Neuronal stem cell (in vitro differentiated cells): ENCODE measurements around the gene SLC66A2.
A peak's percentile ranks its signal among the peaks of the same experiment; 100 is the strongest.

Experiments used
- DNase-seq: peaks from one replicate; pipeline ENCODE4 v3.0.0-alpha.2; 2013; ENCODE audit warnings: low spot score
- H2AFZ ChIP-seq: one replicate; pipeline ENCODE4 v1.6.1; 2013; ENCODE audit warnings: mild to moderate bottlenecking, low read length, inconsistent platforms
- H2AK5ac ChIP-seq: 2 replicates; pipeline ENCODE4 v1.6.1; 2013; ENCODE audit warnings: low read depth, mild to moderate bottlenecking, inconsistent platforms, low read length, moderate library complexity, mixed read lengths
- H2BK120ac ChIP-seq: 2 replicates; pipeline ENCODE4 v1.6.1; 2013; ENCODE audit warnings: low read depth, mild to moderate bottlenecking, inconsistent platforms, low read length, moderate library complexity, mixed read lengths
- H2BK12ac ChIP-seq: one replicate; pipeline ENCODE4 v1.6.1; 2013; ENCODE audit warnings: low read length, inconsistent platforms
- H2BK15ac ChIP-seq: 2 replicates; pipeline ENCODE4 v1.6.1; 2013; ENCODE audit warnings: mild to moderate bottlenecking, low read length, inconsistent platforms, mixed read lengths
- H2BK5ac ChIP-seq: one replicate; pipeline ENCODE4 v1.6.1; 2013; ENCODE audit warnings: inconsistent platforms, mild to moderate bottlenecking, low read length, moderate library complexity
- H3K14ac ChIP-seq: one replicate; pipeline ENCODE4 v1.6.1; 2013; ENCODE audit warnings: low read length, inconsistent platforms
- H3K18ac ChIP-seq: 2 replicates; pipeline ENCODE4 v1.6.1; 2013; ENCODE audit warnings: low read length, inconsistent platforms
- H3K23ac ChIP-seq: 2 replicates; pipeline ENCODE4 v1.6.1; 2013; ENCODE audit warnings: low read depth, mild to moderate bottlenecking, mixed read lengths, low read length, inconsistent platforms; ENCODE audit not compliant: poor library complexity
- H3K27ac ChIP-seq: replicated peaks from 3 replicates; pipeline ENCODE4 v1.5.1; 2013; ENCODE audit warnings: low read length, inconsistent platforms
- H3K27me3 ChIP-seq, 3 experiments: 2 replicates each; pipeline ENCODE4 v1.6.1; 2013; ENCODE audit warnings: low read length in 3 of 3, mild to moderate bottlenecking in 2 of 3, inconsistent platforms in 1 of 3, low read depth in 1 of 3, mixed read lengths in 1 of 3, moderate library complexity in 1 of 3; ENCODE audit not compliant: control insufficient read depth in 3 of 3, insufficient read depth in 3 of 3
- H3K36me3 ChIP-seq, 2 donors: replicated peaks in 1 of 2; 2 replicates each; pipeline ENCODE4 v1.6.1; 2013; ENCODE audit warnings: low read length in 2 of 2; ENCODE audit not compliant: control insufficient read depth in 2 of 2, insufficient read depth in 2 of 2
- H3K4ac ChIP-seq: 2 replicates; pipeline ENCODE4 v1.6.1; 2013; ENCODE audit warnings: inconsistent platforms, mild to moderate bottlenecking, low read length, moderate library complexity
- H3K4me1 ChIP-seq, 2 donors: 1 replicate in 1 of 2; 2 replicates in 1 of 2; pipeline ENCODE4 v1.6.1; 2013; ENCODE audit warnings: low read length in 2 of 2, low read depth in 1 of 2; ENCODE audit not compliant: control insufficient read depth in 2 of 2, insufficient read depth in 1 of 2
- H3K4me2 ChIP-seq: one replicate; pipeline ENCODE4 v1.6.1; 2013; ENCODE audit warnings: mild to moderate bottlenecking, low read length, inconsistent platforms; ENCODE audit not compliant: insufficient read depth, poor library complexity, severe bottlenecking
- H3K4me3 ChIP-seq, 2 donors: 2 replicates each; pipeline ENCODE4 v1.5.1; 2013; ENCODE audit warnings: low read length in 2 of 2, mild to moderate bottlenecking in 2 of 2, inconsistent platforms in 1 of 2, moderate library complexity in 1 of 2
- H3K79me1 ChIP-seq: one replicate; pipeline ENCODE4 v1.6.1; 2013; ENCODE audit warnings: low read depth, mild to moderate bottlenecking, inconsistent platforms, low read length, moderate library complexity
- H3K9ac ChIP-seq: one replicate; pipeline ENCODE4 v1.6.1; 2013; ENCODE audit warnings: mild to moderate bottlenecking, low read depth, low read length, inconsistent platforms; ENCODE audit not compliant: poor library complexity
- H3K9me3 ChIP-seq, 2 donors: replicated peaks in 1 of 2; 2 replicates each; pipeline versions ENCODE3 to v1.6.1; 2013; ENCODE audit warnings: low read length in 2 of 2, mild to moderate bottlenecking in 2 of 2, inconsistent platforms in 1 of 2, low read depth in 1 of 2, mixed read lengths in 1 of 2, moderate library complexity in 1 of 2; ENCODE audit not compliant: control insufficient read depth in 2 of 2, insufficient read depth in 1 of 2
- H4K8ac ChIP-seq: one replicate; pipeline ENCODE4 v1.6.1; 2013; ENCODE audit warnings: low read depth, mild to moderate bottlenecking, inconsistent platforms, low read length, moderate library complexity
- H4K91ac ChIP-seq: one replicate; pipeline ENCODE4 v1.6.1; 2013; ENCODE audit warnings: low read length, low read depth, mild to moderate bottlenecking, inconsistent platforms; ENCODE audit not compliant: poor library complexity
- WGBS, 2 donors: extraction: QIAGEN DNeasy Blood & Tissue Kit; methylation state at CpG; one replicate each; pipeline ENCODE4 v1.1.7; 2013; ENCODE audit warnings: missing lambda C conversion rate in 2 of 2, mixed read lengths in 1 of 2; ENCODE audit not compliant: insufficient read length in 2 of 2, insufficient replicate concordance in 1 of 2; ENCODE audit errors: extremely low coverage in 2 of 2; 5-methylcytosine and 5-hydroxymethylcytosine counted together

Gene SLC66A2

DNA sequence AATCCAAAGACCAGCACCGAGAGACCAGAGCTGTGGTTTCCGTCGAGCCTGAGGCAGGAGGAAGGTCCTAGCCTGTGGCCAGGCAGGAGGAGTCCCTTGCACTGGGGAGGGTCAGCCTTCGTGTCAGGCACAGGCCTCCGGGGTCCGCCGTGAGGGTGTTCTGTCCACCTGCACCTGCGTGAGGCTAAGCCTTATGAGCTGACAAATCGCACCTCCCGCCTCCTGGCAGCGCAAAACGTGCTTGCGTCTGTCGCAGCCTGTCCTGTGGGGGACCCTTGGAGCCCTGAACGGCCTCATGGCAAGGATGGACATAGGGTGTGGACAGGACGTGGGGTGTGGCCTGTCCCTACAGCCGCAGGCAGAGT, 80.4 kb downstream of the SLC66A2 start:
- DNase-seq, result no peak
- Histone ChIP-seq H4K91ac (no peak overlapping the region), H3K9me3 (no peaks in the 10 kb centered on the region), H3K4me3 (no peak overlapping the region), H3K23ac (peak overlapping the region; percentile 44), H3K4me2 (no peak overlapping the region), H2BK120ac (no peak overlapping the region), H3K9ac (no peak overlapping the region), H3K36me3 (no peaks in the 10 kb centered on the region), H3K79me1 (no peaks in the 10 kb centered on the region), H3K27ac (no peak overlapping the region), H2AK5ac (peak overlapping the region; percentile 4), H2BK15ac (peak overlapping the region; percentile 81), H3K14ac (no peak overlapping the region), H3K4ac (peak overlapping the region; percentile 76), H3K27me3 (peaks cover 0 to 17% (median 0%) of the 10 kb centered on the region in 3 experiments), H4K8ac (no peak overlapping the region), H2AFZ (no peak overlapping the region), H3K4me1 (peaks cover 2 to 8% of the 10 kb centered on the region in 2 donors), H2BK5ac (peak overlapping the region; percentile 87), H2BK12ac (peak overlapping the region; percentile 99), H3K18ac (peak overlapping the region; percentile 87)
- WGBS, 2 donors, result no CpG with 5 or more reads among the region's 17 CpGs

DNA sequence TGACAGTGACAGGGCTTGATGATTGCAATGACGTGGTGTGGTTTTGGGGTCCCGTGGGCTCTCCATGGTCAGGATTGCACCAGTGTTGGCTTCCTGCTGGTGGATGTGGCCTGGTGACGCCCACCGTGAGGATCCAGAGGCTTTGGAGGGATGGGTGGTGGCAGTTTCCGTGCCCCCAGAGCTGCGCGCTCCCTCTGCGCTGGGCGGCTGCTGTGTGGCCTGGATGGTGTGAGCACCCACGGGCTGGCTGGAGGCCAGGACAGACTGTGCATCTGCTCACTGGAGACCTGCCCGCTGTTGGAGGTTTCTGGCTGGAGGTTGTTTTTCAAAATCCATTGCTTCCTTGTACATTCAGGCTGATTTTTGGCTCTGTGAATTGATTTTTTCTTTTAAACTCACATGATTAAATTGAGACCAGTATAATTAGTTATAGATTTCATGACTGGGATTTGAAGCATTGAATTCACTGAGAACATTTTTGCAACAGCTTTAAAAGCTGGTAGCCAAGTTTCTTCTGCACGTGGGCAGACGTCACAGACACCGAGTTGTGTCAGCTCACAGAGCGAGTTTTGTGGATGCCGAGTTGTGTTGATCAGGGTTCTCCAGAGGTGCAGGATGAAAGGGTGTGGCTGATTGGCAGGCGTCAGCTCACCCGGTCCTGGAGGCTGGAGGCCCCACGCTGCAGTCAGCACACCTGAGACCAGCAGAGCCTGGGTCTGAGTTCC, 81.0 kb downstream of the SLC66A2 start:
- Histone ChIP-seq H3K27me3 (peaks cover 0 to 12% (median 0%) of the 10 kb centered on the region in 3 experiments), H3K9ac (no peak overlapping the region), H3K79me1 (no peaks in the 10 kb centered on the region), H2BK120ac (no peak overlapping the region), H3K27ac (no peak overlapping the region), H2BK12ac (peak overlapping the region; percentile 63), H3K23ac (peak overlapping the region; percentile 80), H3K4ac (peak overlapping the region; percentile 76), H3K4me2 (no peak overlapping the region), H2BK5ac (peak overlapping the region; percentile 87), H4K91ac (no peak overlapping the region), H3K18ac (peak overlapping the region; percentile 87), H4K8ac (no peak overlapping the region), H3K9me3 (no peaks in the 10 kb centered on the region), H3K14ac (no peak overlapping the region), H3K4me3 (peak overlapping the region in 1 of 2 donors; percentile 20), H2AK5ac (peak overlapping the region; percentile 53), H3K4me1 (peaks cover 2 to 8% of the 10 kb centered on the region in 2 donors), H2AFZ (no peak overlapping the region), H2BK15ac (peak overlapping the region; percentile 81), H3K36me3 (no peaks in the 10 kb centered on the region)
- DNase-seq, result no peak
- no CpG with 5 or more reads among the region's 19 CpGs for WGBS, 2 donors

DNA sequence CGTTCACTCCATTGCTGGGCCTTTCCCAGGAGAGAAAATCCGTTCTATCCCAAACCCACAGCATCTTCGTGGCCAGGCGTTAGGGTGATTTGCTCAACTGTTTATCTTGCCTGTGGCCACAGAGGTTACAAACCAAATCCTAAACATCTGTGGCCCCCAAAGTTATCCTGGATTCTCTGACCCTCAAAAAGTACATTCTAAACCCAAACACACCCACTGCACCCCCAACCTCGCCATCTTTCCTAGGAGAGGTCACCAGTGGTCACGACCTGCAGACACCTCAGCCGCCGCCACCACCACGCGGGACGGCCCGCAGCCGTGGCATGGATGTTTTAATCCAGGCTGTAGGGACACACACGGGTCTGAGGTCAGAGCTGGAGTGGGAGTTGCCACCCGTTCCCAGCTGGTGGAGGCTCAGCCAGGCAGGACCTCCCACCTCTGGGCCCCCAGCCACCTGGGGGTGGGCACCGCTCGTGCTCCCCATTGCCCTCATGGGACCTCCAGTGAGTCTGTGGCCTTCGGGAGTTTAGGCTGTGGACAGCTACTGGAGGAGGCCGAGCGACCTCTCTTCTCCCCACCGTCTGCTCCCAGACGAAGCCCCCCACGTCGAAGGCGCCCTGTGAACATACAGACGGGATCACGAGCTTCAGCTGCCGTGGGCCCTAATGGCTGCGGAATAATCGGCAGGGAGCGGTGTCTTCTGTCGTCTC, 81.7 kb downstream of the SLC66A2 start:
- no peak overlapping the region for H3K9ac ChIP-seq
- H2BK120ac ChIP-seq, result no peak overlapping the region
- H3K27ac ChIP-seq, result no peak overlapping the region
- H3K9me3 ChIP-seq, result no peaks in the 10 kb centered on the region
- no peak overlapping the region for H4K91ac ChIP-seq
- DNase-seq, result no peak
- no peak overlapping the region for H3K4me3 ChIP-seq
- H3K4ac ChIP-seq, result no peak overlapping the region
- H3K4me2 ChIP-seq, result no peak overlapping the region
- H2BK5ac ChIP-seq, result no peak overlapping the region
- peaks cover 2 to 8% of the 10 kb centered on the region in 2 donors for H3K4me1 ChIP-seq
- H3K36me3 ChIP-seq, result no peaks in the 10 kb centered on the region
- H2AK5ac ChIP-seq, result peak overlapping the region; percentile 53
- no peak overlapping the region for H2AFZ ChIP-seq
- H3K14ac ChIP-seq, result peak overlapping the region; percentile 56
- no peak overlapping the region for H2BK12ac ChIP-seq
- H3K23ac ChIP-seq, result peak overlapping the region; percentile 65
- H3K79me1 ChIP-seq, result no peaks in the 10 kb centered on the region
- H4K8ac ChIP-seq, result no peak overlapping the region
- peak overlapping the region; percentile 67 for H2BK15ac ChIP-seq
- no CpG with 5 or more reads among the region's 32 CpGs for WGBS, 2 donors
- H3K27me3 ChIP-seq, result peaks cover 0 to 6% (median 0%) of the 10 kb centered on the region in 3 experiments
- H3K18ac ChIP-seq, result no peak overlapping the region
